Measurements from ENCODE around the gene IGHMBP2.
A peak's percentile ranks its signal among the peaks of the same experiment; 100 is the strongest.
"Not testable (repeated sequence)": the region's sequence is repeated elsewhere in the genome, so short reads cannot be mapped to it uniquely, and the experiment has no call there.

Gene IGHMBP2

GRCh38 chr11:68959465-68960293, 56.0 kb downstream of the IGHMBP2 start:
- no peak for DNase-seq (ENCODE audit: low read depth in 2 of 3, low spot score in 1 of 3)

GRCh38 chr11:68960294-68961071, 56.8 kb downstream of the IGHMBP2 start:
- DNase-seq (ENCODE audit: low read depth in 2 of 3, low spot score in 1 of 3), result no peak

- no peak for DNase-seq (ENCODE audit: low read depth in 2 of 3, low spot score in 1 of 3)
Observed at GRCh38 chr11:68961245-68961644, 57.6 kb downstream of the IGHMBP2 start.

GRCh38 chr11:68962527-68963250, 59.0 kb downstream of the IGHMBP2 start:
- no peak for DNase-seq (ENCODE audit: low read depth in 2 of 3, low spot score in 1 of 3)

- no peak for DNase-seq (ENCODE audit: low read depth in 2 of 3, low spot score in 1 of 3)
Observed at GRCh38 chr11:68963779-68964178, 60.1 kb downstream of the IGHMBP2 start.

- no peak for DNase-seq (ENCODE audit: low read depth in 2 of 3, low spot score in 1 of 3)
Observed at GRCh38 chr11:68965901-68966853, 62.5 kb downstream of the IGHMBP2 start.

GRCh38 chr11:68966894-68967780, 63.4 kb downstream of the IGHMBP2 start:
- DNase-seq (ENCODE audit: low read depth in 2 of 3, low spot score in 1 of 3), result no peak

GRCh38 chr11:68968306-68969250, 64.9 kb downstream of the IGHMBP2 start:
- no peak for DNase-seq (ENCODE audit: low read depth in 2 of 3, low spot score in 1 of 3)

- DNase-seq (ENCODE audit: low read depth in 2 of 3, low spot score in 1 of 3), result no peak
Observed at GRCh38 chr11:68969386-68969785, 65.7 kb downstream of the IGHMBP2 start.

GRCh38 chr11:68970921-68971636, 67.4 kb downstream of the IGHMBP2 start:
- no peak for DNase-seq (ENCODE audit: low read depth in 2 of 3, low spot score in 1 of 3)

GRCh38 chr11:68973219-68973618, 69.5 kb downstream of the IGHMBP2 start:
- DNase-seq (ENCODE audit: low read depth in 2 of 3, low spot score in 1 of 3), result no peak

- DNase-seq (ENCODE audit: low read depth in 2 of 3, low spot score in 1 of 3), result not testable (repeated sequence)
Observed at GRCh38 chr11:68973706-68974105, 70.0 kb downstream of the IGHMBP2 start.

GRCh38 chr11:68974421-68975194, 70.9 kb downstream of the IGHMBP2 start:
- DNase-seq (ENCODE audit: low read depth in 2 of 3, low spot score in 1 of 3), result peak in 1 of 3 donors; percentile 9

- no peak for DNase-seq (ENCODE audit: low read depth in 2 of 3, low spot score in 1 of 3)
Observed at GRCh38 chr11:68976095-68976494, 72.4 kb downstream of the IGHMBP2 start.

- DNase-seq (ENCODE audit: low read depth in 2 of 3, low spot score in 1 of 3), result no peak
Observed at GRCh38 chr11:68976563-68976962, 72.9 kb downstream of the IGHMBP2 start.

- DNase-seq (ENCODE audit: low read depth in 2 of 3, low spot score in 1 of 3), result no peak
Observed at GRCh38 chr11:68977781-68978625, 74.3 kb downstream of the IGHMBP2 start.
